ENCODE measurements around the gene DPM1.

DNA sequence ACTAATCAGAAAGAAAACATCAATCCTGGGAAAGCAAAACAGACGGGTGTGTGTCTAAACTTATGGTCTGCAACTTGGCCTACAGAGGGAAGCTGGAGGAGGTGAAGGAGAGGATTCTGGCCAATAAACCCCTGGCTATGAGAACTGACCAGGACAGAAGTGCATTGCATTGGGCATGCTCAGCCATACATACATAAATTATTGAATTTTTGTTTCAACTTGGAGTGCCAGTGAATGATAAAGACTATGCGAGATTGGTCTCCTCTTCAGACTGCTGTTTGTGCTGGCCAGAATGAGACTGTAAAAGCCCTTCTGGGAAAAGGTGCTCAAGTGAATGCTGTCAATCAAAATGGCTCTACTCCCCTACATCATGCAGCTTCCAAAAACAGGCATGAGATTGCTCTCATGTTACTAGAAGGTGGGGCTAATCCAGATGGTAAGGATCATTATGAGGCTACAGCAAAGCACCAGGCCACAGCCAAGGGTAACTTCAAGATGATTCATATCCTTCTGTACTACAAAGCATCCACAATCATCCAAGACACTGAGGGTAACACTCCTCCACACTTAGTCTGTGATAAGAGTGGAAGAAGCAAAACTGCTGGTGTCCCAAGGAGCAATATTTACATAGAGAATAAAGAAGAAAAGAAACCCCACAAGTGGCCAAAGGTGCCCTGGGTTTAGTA, 44.5 kb downstream of the DPM1 start:
- TF ChIP-seq, protein P1, sequence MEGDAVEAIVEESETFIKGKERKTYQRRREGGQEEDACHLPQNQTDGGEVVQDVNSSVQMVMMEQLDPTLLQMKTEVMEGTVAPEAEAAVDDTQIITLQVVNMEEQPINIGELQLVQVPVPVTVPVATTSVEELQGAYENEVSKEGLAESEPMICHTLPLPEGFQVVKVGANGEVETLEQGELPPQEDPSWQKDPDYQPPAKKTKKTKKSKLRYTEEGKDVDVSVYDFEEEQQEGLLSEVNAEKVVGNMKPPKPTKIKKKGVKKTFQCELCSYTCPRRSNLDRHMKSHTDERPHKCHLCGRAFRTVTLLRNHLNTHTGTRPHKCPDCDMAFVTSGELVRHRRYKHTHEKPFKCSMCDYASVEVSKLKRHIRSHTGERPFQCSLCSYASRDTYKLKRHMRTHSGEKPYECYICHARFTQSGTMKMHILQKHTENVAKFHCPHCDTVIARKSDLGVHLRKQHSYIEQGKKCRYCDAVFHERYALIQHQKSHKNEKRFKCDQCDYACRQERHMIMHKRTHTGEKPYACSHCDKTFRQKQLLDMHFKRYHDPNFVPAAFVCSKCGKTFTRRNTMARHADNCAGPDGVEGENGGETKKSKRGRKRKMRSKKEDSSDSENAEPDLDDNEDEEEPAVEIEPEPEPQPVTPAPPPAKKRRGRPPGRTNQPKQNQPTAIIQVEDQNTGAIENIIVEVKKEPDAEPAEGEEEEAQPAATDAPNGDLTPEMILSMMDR (IDR thresholded peaks at IDR 0.05; ENCODE audit: low read depth, low read length, poor library complexity, severe bottlenecking) = no peak
- no peak for TF ChIP-seq EZH2phosphoT487 (IDR thresholded peaks at IDR 0.05; ENCODE audit: borderline replicate concordance, low read length)
